ENCODE data around the gene ADCY3. TPM values are rescaled to one million over a fixed set of nuclear protein-coding genes. Genes with fewer than 3 reads are reported as not detected.

Gene ADCY3
- total RNA-seq, 4 donors from 2014 or later: 14.8 to 48.3 (median 34.3) TPM

- 83 to 84% methylated on average over 13 to 17 of the region's 20 CpGs for WGBS, 2 donors
- no peak overlapping the region for H3K4me3 ChIP-seq
- no peak for TF ChIP-seq POLR2A (IDR thresholded peaks at IDR 0.05)
- TF ChIP-seq, protein P1, sequence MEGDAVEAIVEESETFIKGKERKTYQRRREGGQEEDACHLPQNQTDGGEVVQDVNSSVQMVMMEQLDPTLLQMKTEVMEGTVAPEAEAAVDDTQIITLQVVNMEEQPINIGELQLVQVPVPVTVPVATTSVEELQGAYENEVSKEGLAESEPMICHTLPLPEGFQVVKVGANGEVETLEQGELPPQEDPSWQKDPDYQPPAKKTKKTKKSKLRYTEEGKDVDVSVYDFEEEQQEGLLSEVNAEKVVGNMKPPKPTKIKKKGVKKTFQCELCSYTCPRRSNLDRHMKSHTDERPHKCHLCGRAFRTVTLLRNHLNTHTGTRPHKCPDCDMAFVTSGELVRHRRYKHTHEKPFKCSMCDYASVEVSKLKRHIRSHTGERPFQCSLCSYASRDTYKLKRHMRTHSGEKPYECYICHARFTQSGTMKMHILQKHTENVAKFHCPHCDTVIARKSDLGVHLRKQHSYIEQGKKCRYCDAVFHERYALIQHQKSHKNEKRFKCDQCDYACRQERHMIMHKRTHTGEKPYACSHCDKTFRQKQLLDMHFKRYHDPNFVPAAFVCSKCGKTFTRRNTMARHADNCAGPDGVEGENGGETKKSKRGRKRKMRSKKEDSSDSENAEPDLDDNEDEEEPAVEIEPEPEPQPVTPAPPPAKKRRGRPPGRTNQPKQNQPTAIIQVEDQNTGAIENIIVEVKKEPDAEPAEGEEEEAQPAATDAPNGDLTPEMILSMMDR (IDR thresholded peaks at IDR 0.05): no peak
- intact Hi-C loops (cut with DNase I): no loop called here
- H3K27ac ChIP-seq: peak overlapping the region in 2 of 4 donors; percentile 19 to 61
- no peaks in the 10 kb centered on the region for H3K27me3 ChIP-seq
- peaks cover 0 to 5% (median 0%) of the 10 kb centered on the region in 3 donors for H3K9me3 ChIP-seq
- H3K4me1 ChIP-seq: peaks cover 4 to 30% (median 5%) of the 10 kb centered on the region in 3 donors
- no peak for DNase-seq
- peaks cover 0 to 12% (median 0%) of the 10 kb centered on the region in 3 donors for H3K36me3 ChIP-seq
Measured at GRCh38 chr2:24887307-24887874, 32.6 kb downstream of the ADCY3 start.

- intact Hi-C loops (cut with DNase I): no loop called here
- H3K4me1 ChIP-seq: peaks cover 4 to 30% (median 5%) of the 10 kb centered on the region in 3 donors
- peak overlapping the region in 3 of 4 donors; percentile 19 to 61 (median 38) for H3K27ac ChIP-seq
- H3K4me3 ChIP-seq: peak overlapping the region in 1 of 4 donors; percentile 23
- H3K9me3 ChIP-seq: no peaks in the 10 kb centered on the region
- DNase-seq: no peak
- 51 to 79% methylated on average over 4 to 10 of the region's 16 CpGs for WGBS, 2 donors
- no peak for TF ChIP-seq POLR2A (IDR thresholded peaks at IDR 0.05)
- TF ChIP-seq, protein P1 (IDR thresholded peaks at IDR 0.05): no peak
- H3K27me3 ChIP-seq: no peaks in the 10 kb centered on the region
- H3K36me3 ChIP-seq: peaks cover 0 to 12% (median 0%) of the 10 kb centered on the region in 3 donors
Measured at GRCh38 chr2:24886691-24887304, 33.2 kb downstream of the ADCY3 start.

- no peaks in the 10 kb centered on the region for H3K9me3 ChIP-seq
- H3K27ac ChIP-seq: peak overlapping the region in 2 of 4 donors; percentile 38 to 61
- no peaks in the 10 kb centered on the region for H3K27me3 ChIP-seq
- DNase-seq: no peak
- WGBS, 2 donors: 68 to 87% methylated on average over 6 to 11 of the region's 13 CpGs
- TF ChIP-seq POLR2A (IDR thresholded peaks at IDR 0.05): no peak
- TF ChIP-seq, protein P1 (IDR thresholded peaks at IDR 0.05): no peak
- intact Hi-C loops (cut with DNase I): no loop called here
- H3K4me3 ChIP-seq: no peak overlapping the region
- peaks cover 4 to 34% (median 5%) of the 10 kb centered on the region in 3 donors for H3K4me1 ChIP-seq
- peaks cover 0 to 12% (median 0%) of the 10 kb centered on the region in 3 donors for H3K36me3 ChIP-seq
Measured at GRCh38 chr2:24886126-24886501, 33.9 kb downstream of the ADCY3 start.

DNA sequence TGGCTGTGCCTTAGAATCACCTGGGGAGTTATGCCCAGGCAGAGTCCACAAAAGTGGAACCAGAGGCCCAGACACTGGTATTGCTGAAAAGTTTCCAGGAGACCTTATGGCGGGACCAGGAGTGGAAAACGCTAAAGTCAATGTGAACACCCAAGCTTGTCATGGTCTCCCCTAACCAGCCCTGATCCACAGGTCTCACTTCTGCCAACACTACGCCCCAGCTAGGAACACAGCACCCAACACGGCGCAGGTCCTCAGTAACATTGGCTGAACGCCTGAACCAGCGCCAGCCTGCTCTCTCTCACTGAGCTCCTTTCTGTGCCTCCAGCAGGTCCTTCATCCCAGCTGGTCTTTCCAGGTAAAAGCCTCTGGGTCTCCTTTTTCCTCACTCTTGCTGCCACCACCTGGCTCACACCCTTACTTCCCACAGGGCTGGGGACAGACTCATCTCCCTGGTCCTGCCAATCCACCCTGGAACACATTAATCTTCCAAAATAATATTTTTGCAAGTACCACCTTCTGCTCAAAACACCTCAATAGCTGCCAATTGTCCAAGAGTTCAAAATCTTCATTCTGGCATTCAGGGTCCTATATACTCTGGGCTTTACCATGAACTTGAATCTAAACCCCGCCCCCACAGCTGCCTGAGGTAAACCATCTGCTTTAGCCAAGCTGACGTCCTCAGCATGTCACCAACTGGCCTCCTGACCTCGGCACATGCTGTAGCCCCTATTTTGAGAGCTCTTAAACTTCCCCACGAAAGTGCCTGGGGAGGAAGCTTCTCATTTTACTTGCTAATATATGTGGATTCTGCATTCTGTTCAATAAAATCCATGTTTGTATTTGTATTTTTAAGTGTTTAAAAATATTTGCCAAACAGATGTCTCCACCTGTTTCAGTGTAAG lies 34.6 kb downstream of the ADCY3 start:
- no peak for DNase-seq
- Histone ChIP-seq H3K27me3 (no peaks in the 10 kb centered on the region), H3K4me1 (peaks cover 4 to 40% (median 5%) of the 10 kb centered on the region in 3 donors), H3K27ac (peak overlapping the region in 1 of 4 donors; percentile 61), H3K4me3 (no peak overlapping the region), H3K36me3 (peaks cover 0 to 12% (median 0%) of the 10 kb centered on the region in 3 donors), H3K9me3 (no peaks in the 10 kb centered on the region)
- no peak for TF ChIP-seq POLR2A (IDR thresholded peaks at IDR 0.05)
- TF ChIP-seq, protein P1 (IDR thresholded peaks at IDR 0.05): no peak
- 48 to 81% methylated on average over 4 to 9 of the region's 11 CpGs for WGBS, 2 donors
- intact Hi-C loops (cut with DNase I): no loop called here

All from esophagus squamous epithelium (tissue), 5 donors.